HL-60 (cell line): Measurements from ENCODE around the gene DHDDS.

ENCODE experiments used
- DNase-seq, 2 experiments: peaks; one replicate each; pipeline ENCODE4 v3.0.0-alpha.2; 2010 to 2020; ENCODE audit warnings: low read depth in 1 of 2, low spot score in 1 of 2
- H3K27ac ChIP-seq: fragments of 250-450 bp; sonication (Bioruptor Pico); replicated peaks from 2 replicates; pipeline ENCODE4 v1.5.1; 2020; ENCODE audit warnings: mild to moderate bottlenecking, moderate library complexity
- H3K27me3 ChIP-seq: fragments of 250-450 bp; sonication (Bioruptor Pico); 2 replicates; pipeline ENCODE4 v1.5.1; 2021; ENCODE audit warnings: mild to moderate bottlenecking, moderate library complexity; ENCODE audit not compliant: insufficient read depth, poor library complexity, severe bottlenecking
- H3K4me3 ChIP-seq: replicated peaks from 2 replicates; pipeline ENCODE4 v1.5.1; 2011; ENCODE audit warnings: mild to moderate bottlenecking, control low read depth, low read length; ENCODE audit not compliant: insufficient read depth
- GABPA ChIP-seq: IDR thresholded peaks from 2 replicates; pipeline ENCODE4 v1.6.1; 2012; ENCODE audit warnings: low read depth
- POLR2AphosphoS5 ChIP-seq: IDR thresholded peaks from 2 replicates; pipeline ENCODE4 v1.6.1; 2012; ENCODE audit warnings: low read depth
- SPI1 ChIP-seq: IDR thresholded peaks from 2 replicates; pipeline ENCODE4 v1.6.1; 2012; ENCODE audit warnings: low read depth, mild to moderate bottlenecking, borderline replicate concordance
- TF ChIP-seq, protein P1 (sequence below): IDR thresholded peaks from one replicate; pipeline ENCODE4 v1.5.1; 2011; ENCODE audit warnings: low read length, control low read depth, inconsistent platforms; ENCODE audit not compliant: insufficient read depth
- TF ChIP-seq, protein P2 (sequence below): IDR thresholded peaks from 2 replicates; pipeline ENCODE4 v1.6.1; 2012; ENCODE audit warnings: low read depth; ENCODE audit not compliant: insufficient replicate concordance

Gene DHDDS

DNA sequence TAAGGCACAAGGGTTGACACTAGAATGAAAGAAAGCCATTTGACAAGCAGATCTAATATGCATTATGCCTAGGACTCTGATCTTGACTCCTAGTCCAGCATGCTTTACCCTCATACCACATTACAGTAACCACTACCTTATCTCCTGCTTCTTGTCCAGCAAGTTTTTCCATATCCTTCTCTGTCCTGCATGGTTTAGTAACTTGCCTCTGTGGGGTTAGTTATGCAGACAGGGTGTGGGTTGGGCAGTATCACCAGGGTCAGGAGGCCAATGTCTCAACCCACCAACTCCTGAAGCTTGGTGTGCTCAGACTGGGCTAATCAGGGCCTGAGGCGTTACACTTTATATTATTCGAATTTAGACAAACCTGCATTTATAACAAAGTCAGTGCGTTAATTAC is 18.8 kb downstream of the DHDDS start:
- Histone ChIP-seq H3K27ac (no peak overlapping the region), H3K4me3 (no peak overlapping the region), H3K27me3 (no peaks in the 10 kb centered on the region)
- no peak for DNase-seq
- TF ChIP-seq, protein P1, sequence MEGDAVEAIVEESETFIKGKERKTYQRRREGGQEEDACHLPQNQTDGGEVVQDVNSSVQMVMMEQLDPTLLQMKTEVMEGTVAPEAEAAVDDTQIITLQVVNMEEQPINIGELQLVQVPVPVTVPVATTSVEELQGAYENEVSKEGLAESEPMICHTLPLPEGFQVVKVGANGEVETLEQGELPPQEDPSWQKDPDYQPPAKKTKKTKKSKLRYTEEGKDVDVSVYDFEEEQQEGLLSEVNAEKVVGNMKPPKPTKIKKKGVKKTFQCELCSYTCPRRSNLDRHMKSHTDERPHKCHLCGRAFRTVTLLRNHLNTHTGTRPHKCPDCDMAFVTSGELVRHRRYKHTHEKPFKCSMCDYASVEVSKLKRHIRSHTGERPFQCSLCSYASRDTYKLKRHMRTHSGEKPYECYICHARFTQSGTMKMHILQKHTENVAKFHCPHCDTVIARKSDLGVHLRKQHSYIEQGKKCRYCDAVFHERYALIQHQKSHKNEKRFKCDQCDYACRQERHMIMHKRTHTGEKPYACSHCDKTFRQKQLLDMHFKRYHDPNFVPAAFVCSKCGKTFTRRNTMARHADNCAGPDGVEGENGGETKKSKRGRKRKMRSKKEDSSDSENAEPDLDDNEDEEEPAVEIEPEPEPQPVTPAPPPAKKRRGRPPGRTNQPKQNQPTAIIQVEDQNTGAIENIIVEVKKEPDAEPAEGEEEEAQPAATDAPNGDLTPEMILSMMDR, result no peak
- no peak for TF ChIP-seq SPI1
- TF ChIP-seq, protein P2, sequence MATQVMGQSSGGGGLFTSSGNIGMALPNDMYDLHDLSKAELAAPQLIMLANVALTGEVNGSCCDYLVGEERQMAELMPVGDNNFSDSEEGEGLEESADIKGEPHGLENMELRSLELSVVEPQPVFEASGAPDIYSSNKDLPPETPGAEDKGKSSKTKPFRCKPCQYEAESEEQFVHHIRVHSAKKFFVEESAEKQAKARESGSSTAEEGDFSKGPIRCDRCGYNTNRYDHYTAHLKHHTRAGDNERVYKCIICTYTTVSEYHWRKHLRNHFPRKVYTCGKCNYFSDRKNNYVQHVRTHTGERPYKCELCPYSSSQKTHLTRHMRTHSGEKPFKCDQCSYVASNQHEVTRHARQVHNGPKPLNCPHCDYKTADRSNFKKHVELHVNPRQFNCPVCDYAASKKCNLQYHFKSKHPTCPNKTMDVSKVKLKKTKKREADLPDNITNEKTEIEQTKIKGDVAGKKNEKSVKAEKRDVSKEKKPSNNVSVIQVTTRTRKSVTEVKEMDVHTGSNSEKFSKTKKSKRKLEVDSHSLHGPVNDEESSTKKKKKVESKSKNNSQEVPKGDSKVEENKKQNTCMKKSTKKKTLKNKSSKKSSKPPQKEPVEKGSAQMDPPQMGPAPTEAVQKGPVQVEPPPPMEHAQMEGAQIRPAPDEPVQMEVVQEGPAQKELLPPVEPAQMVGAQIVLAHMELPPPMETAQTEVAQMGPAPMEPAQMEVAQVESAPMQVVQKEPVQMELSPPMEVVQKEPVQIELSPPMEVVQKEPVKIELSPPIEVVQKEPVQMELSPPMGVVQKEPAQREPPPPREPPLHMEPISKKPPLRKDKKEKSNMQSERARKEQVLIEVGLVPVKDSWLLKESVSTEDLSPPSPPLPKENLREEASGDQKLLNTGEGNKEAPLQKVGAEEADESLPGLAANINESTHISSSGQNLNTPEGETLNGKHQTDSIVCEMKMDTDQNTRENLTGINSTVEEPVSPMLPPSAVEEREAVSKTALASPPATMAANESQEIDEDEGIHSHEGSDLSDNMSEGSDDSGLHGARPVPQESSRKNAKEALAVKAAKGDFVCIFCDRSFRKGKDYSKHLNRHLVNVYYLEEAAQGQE, result no peak
- no peak for TF ChIP-seq POLR2AphosphoS5

DNA sequence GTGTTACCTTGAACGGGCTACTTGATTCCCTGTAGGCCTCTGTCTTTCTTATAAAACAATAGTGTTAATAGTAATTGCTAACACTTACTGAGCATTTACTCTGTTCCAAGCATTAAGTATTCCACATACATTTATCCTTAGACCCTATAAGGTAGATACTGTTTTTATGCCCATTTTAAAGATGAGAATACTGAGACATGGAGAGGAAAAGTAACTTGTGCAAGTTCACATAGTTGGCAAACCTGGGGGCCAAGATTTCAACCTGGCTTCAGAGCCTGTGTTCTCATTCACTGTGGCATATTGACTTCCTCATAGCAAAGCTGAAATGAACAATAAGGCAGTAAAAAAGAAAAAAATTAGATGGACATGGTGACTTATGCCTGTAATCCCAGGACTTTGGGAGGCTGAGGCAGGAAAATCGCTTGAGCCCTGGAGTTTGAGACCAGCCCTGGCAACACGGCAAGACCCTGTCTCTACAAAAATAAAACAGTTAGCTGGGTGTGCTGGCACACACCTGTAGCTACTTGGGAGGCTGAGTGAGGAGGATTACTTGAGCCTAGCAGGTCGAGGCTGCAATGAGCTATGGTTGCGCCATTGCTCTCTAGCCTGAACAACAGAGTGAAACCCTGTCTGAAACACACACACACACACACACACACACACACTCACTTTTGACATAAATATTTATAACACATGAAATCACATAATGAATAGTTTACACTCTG is 20.5 kb downstream of the DHDDS start:
- H3K27ac ChIP-seq, result no peak overlapping the region
- no peak for DNase-seq

DNA sequence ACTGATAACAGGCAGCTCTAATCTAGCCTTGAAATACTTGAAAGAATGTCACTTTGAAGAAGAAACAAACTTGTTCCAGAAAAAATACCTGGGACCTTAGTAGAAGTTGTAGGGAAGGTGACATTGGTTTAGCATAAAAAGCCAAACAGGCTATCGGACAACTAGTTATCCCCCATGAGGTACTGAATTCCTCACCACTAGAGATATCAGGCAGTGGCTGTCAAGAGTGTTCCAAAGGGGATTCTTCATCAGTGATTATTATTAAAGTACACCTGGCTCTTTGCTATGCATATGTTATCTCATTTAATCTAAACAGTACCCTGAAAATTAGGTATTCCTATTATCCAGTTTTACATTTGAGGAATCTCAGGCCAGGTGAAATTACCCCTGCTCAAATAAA is 27.0 kb downstream of the DHDDS start:
- TF ChIP-seq, protein P1, result no peak
- TF ChIP-seq, protein P2, result no peak
- Histone ChIP-seq H3K27me3 (no peaks in the 10 kb centered on the region), H3K4me3 (no peak overlapping the region), H3K27ac (no peak overlapping the region)
- DNase-seq, result no peak

More for the DNA sequence above, 20.5 kb downstream of the DHDDS start:
- Histone ChIP-seq H3K4me3 (no peak overlapping the region), H3K27me3 (no peaks in the 10 kb centered on the region)
- TF ChIP-seq GABPA, result no peak
- TF ChIP-seq, protein P2, result no peak
- no peak for TF ChIP-seq SPI1
- TF ChIP-seq, protein P1, result no peak
- TF ChIP-seq POLR2AphosphoS5, result no peak
